Activated CD4-positive, CD25-positive, alpha-beta regulatory T cell treated with anti-CD3 and anti-CD28 coated beads, Interleukin-2, amount 50 U/mL, for 24 hours (primary cell): ENCODE measurements around the gene OR10G3.

Experiments
- ATAC-seq, 2 donors: fragments of 150-1000 bp; cut with Tn5 transposase; one replicate each; pipeline ENCODE4 v1.10.0; 2021; ENCODE audit warnings: mild to moderate bottlenecking in 1 of 2, moderate library complexity in 1 of 2

OR10G3 gene

DNA sequence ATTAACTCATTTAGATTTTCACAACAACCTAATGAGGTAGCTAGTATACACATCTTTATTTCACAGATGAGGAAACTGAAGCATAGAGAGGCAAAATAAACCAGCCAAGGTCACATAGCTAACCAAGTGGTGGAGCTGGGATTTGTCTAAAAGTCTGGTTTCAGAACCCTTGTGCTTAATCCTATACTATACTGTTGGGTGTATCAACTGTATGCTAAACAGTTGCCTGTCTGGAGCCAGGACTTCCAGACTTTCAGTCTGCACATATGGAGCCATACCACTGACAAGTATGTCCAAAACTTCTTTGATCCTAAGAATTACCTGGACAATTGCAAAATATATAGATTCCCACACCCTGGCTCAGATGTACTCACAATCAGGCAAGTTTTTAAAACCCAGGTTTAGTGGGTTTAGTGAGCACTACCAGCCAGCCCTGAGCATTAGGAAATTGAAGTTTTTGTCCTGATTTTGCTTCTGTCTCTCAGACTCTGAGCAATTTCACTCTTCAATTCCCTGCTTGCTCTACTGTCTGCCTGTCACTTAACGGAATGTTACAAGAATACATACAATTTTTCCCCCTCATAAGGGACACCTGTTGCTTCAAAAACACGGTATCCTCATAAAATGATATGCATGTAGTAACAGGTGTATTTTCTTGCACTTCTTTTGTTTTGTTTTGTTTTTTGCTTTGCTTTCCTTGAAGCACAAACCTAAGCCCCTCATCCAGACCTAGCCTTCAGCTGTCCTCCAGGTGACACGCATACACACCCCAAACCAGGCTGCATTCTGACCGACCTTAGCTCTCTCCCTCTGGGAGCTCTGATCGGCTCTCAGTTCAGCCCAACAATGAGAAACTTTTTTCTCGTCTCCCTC is 44.1 kb downstream of the OR10G3 start:
- no peak for ATAC-seq

- no peak for ATAC-seq
Measured at GRCh38 chr14:21534576-21534975, 45.3 kb downstream of the OR10G3 start.

GRCh38 chr14:21533294-21533693 is 46.6 kb downstream of the OR10G3 start:
- ATAC-seq = no peak

DNA sequence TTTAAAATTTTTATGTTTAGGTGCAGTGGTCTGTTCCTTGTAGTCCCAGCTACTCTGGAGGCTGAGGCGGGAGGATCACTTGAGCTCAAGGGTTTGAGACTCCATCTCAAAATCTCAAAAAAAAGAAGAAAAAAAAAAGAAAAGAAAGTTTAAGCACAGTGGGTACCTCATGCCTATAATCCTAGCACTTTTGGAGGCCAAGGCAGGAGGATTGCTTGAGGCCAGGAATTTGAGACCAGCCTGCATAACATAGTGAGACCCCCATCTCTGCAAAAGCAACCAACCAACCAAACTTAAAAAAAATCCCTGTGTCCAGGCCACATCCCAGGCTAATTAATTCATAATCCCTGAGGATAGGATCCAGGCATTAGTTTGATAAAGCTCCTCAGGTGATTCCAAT is 50.4 kb downstream of the OR10G3 start:
- ATAC-seq = no peak

- ATAC-seq = no peak
Measured at GRCh38 chr14:21528381-21529348, 51.2 kb downstream of the OR10G3 start.

- no peak for ATAC-seq
Measured at GRCh38 chr14:21527318-21527679, 52.6 kb downstream of the OR10G3 start.

- no peak for ATAC-seq
Measured at GRCh38 chr14:21526672-21527317, 53.1 kb downstream of the OR10G3 start.

GRCh38 chr14:21525962-21526671 is 53.8 kb downstream of the OR10G3 start, which contains the start of gene SALL2:
Gene SALL2 (minus strand): TSS chr14:21526346. CDS start chr14:21526127, 219 bp downstream.
- peak; percentile 75 to 84 for ATAC-seq

DNA sequence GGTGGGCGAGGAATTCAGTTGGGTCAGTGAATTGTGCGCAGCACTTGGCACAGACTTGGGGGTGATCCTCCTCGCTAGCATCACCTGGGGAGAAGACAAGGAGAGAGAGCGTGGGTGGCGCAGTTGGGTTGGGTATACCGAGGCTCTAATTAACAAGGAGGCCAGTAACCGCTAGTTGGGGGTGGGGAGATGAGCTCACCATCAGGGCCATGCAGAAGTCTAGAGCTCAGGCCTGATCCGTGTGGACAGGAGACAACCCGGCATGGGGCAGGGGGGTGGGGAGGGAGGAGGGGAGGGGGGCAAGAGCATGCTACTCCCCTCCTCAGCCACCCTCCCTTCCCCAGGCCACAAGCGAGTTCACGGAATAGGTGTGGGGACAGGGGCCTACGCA is 54.3 kb downstream of the OR10G3 start:
- peak in 1 of 2 donors; percentile 8 for ATAC-seq

- no peak for ATAC-seq
Measured at GRCh38 chr14:21524575-21525490, 55.0 kb downstream of the OR10G3 start.

GRCh38 chr14:21523203-21523602 is 56.7 kb downstream of the OR10G3 start:
- no peak for ATAC-seq

DNA sequence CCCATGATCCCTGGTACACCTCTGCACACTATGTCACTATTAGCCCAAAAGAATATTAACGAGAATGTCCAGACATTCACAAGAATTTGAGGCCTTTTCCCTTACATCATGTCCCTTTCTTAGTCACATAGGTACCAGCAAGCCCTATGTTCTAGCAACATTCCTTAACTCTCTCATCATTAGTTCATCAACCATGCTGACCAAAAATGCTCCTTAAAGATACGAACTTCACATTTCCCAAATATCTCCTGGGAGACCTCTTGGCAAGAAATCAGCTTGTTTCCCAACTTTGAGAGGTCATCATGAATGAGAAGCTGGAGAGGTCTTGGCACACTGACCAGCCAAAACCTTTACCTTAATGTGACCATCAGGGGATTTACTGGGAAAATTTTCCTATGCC is 58.4 kb downstream of the OR10G3 start:
- ATAC-seq = no peak

- no peak for ATAC-seq
Measured at GRCh38 chr14:21520767-21521166, 59.1 kb downstream of the OR10G3 start.

- ATAC-seq = no peak
Measured at GRCh38 chr14:21518725-21519124, 61.2 kb downstream of the OR10G3 start.
